SK-N-SH treated with all-trans-retinoic acid at 6 μM for 48 hours (cell line): Measurements from ENCODE around the gene SVOPL.

Experiments
- CSDC2 ChIP-seq: fragments of 250-450 bp; sonication (Bioruptor Pico); IDR thresholded peaks from 2 replicates; pipeline ENCODE4 v1.5.0; 2020; ENCODE audit warnings: mild to moderate bottlenecking, moderate library complexity
- GLIS3 ChIP-seq: fragments of 250-450 bp; sonication (Bioruptor Pico); IDR thresholded peaks from 2 replicates; pipeline ENCODE4 v1.5.0; 2020; ENCODE audit warnings: mild to moderate bottlenecking, moderate library complexity
- TCF4 ChIP-seq: fragments of 250-450 bp; sonication (Bioruptor Pico); IDR thresholded peaks from 2 replicates; pipeline ENCODE4 v1.8.0; 2021; ENCODE audit warnings: mild to moderate bottlenecking, moderate library complexity, borderline replicate concordance
- ZFP30 ChIP-seq: fragments of 450-650 bp; formaldehyde crosslinking; IDR thresholded peaks from 2 replicates; pipeline ENCODE4 v1.5.0; 2022; ENCODE audit warnings: mild to moderate bottlenecking, moderate library complexity
- TF ChIP-seq, protein P1 (sequence below): fragments of 250-450 bp; sonication (Bioruptor Pico); IDR thresholded peaks from 2 replicates; pipeline ENCODE4 v1.8.0; 2020; ENCODE audit warnings: mild to moderate bottlenecking, moderate library complexity, borderline replicate concordance

GRCh38 chr7:138608275-138608674 is 92.9 kb downstream of the SVOPL start:
- no peak for TF ChIP-seq GLIS3 (CRISPR knock-in tag)
- TF ChIP-seq TCF4 (CRISPR knock-in tag) = no peak
- TF ChIP-seq, protein P1, sequence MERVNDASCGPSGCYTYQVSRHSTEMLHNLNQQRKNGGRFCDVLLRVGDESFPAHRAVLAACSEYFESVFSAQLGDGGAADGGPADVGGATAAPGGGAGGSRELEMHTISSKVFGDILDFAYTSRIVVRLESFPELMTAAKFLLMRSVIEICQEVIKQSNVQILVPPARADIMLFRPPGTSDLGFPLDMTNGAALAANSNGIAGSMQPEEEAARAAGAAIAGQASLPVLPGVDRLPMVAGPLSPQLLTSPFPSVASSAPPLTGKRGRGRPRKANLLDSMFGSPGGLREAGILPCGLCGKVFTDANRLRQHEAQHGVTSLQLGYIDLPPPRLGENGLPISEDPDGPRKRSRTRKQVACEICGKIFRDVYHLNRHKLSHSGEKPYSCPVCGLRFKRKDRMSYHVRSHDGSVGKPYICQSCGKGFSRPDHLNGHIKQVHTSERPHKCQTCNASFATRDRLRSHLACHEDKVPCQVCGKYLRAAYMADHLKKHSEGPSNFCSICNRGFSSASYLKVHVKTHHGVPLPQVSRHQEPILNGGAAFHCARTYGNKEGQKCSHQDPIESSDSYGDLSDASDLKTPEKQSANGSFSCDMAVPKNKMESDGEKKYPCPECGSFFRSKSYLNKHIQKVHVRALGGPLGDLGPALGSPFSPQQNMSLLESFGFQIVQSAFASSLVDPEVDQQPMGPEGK (CRISPR knock-in tag) = no peak
- TF ChIP-seq CSDC2 (CRISPR knock-in tag) = no peak
- TF ChIP-seq ZFP30 (CRISPR knock-in tag) = no peak
